ENCODE measurements around the gene EVC.

- TF ChIP-seq YY1 (IDR thresholded peaks at IDR 0.05; ENCODE audit: insufficient read depth, insufficient read length) (no peak), SUZ12 (IDR thresholded peaks at IDR 0.05; ENCODE audit: extremely low read depth, insufficient read depth, insufficient read length) (no peak), ZNF274 (IDR thresholded peaks at IDR 0.05; ENCODE audit: low read depth, low read length) (no peak)
Measured at GRCh38 chr4:5826437-5827107, 115.6 kb downstream of the EVC start.

Measured in NT2/D1 (cell line).